Measurements from ENCODE around the gene CACNA2D3. TPM values are rescaled to one million over a fixed set of nuclear protein-coding genes. Genes with fewer than 3 reads are reported as not detected.

Gene CACNA2D3
- total RNA-seq, 2 experiments from 2014 or later, result not detected

DNA sequence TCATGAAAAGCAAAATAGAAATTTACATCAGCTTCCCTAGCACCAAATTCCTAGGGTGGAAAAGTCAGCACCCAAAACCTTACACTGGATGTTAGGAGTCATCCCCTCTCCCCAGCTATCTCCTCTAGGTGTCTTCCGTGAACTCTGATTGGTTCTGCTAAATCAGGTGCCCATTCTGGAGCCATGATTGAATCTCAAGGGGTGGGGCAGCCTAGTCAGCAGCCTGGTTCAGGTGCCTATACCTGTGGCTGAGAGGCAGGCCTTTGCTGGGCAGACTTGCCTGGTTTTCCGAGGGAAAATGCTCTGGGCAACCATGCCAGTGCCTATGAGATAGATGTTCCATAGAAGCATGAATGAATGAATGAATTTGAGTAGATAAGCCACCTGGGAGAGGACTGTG is 468.8 kb downstream of the CACNA2D3 start:
- no peaks in the 10 kb centered on the region for H4K20me1 ChIP-seq (ENCODE audit: insufficient read depth, low read length)
- no peak overlapping the region for H3K27ac ChIP-seq (ENCODE audit: low read depth, low read length, poor library complexity, severe bottlenecking)
- H3K4me1 ChIP-seq (ENCODE audit: insufficient read depth, low read length, poor library complexity, severe bottlenecking), result no peaks in the 10 kb centered on the region
- H3K4me2 ChIP-seq (ENCODE audit: low read length), result no peak overlapping the region
- no peak overlapping the region for H2AFZ ChIP-seq (ENCODE audit: low read length)
- TF ChIP-seq, protein P1, sequence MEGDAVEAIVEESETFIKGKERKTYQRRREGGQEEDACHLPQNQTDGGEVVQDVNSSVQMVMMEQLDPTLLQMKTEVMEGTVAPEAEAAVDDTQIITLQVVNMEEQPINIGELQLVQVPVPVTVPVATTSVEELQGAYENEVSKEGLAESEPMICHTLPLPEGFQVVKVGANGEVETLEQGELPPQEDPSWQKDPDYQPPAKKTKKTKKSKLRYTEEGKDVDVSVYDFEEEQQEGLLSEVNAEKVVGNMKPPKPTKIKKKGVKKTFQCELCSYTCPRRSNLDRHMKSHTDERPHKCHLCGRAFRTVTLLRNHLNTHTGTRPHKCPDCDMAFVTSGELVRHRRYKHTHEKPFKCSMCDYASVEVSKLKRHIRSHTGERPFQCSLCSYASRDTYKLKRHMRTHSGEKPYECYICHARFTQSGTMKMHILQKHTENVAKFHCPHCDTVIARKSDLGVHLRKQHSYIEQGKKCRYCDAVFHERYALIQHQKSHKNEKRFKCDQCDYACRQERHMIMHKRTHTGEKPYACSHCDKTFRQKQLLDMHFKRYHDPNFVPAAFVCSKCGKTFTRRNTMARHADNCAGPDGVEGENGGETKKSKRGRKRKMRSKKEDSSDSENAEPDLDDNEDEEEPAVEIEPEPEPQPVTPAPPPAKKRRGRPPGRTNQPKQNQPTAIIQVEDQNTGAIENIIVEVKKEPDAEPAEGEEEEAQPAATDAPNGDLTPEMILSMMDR (conservative IDR thresholded peaks at IDR 0.05; ENCODE audit: low read length), result no peak
- no peak for TF ChIP-seq EZH2phosphoT487 (IDR thresholded peaks at IDR 0.05; ENCODE audit: borderline replicate concordance, low read depth, low read length)
- no TSS peak for BruUV-seq (replicated peaks)
- ChIA-PET CTCF (ENCODE audit: unreplicated experiment) (no interaction called here), POLR2A (no interaction called here)
- H3K79me2 ChIP-seq (ENCODE audit: insufficient read depth, low read depth, low read length), result no peaks in the 10 kb centered on the region
- no peak overlapping the region for H3K4me3 ChIP-seq (ENCODE audit: low read depth, low read length, poor library complexity, severe bottlenecking)
- no peaks in the 10 kb centered on the region; the same call in 1 of the 2 replicates for H3K9me2 ChIP-seq (ENCODE audit: insufficient read depth, low read length)
- H3K36me3 ChIP-seq (ENCODE audit: insufficient read depth, low read length), result no peaks in the 10 kb centered on the region
- intact Hi-C loops (cut with micrococcal nuclease; ENCODE audit: unreplicated experiment), result no loop called here
- no peaks in the 10 kb centered on the region for H3K9me3 ChIP-seq (ENCODE audit: low read length)
- DNase-seq (ENCODE audit: low spot score), result no peak

DNA sequence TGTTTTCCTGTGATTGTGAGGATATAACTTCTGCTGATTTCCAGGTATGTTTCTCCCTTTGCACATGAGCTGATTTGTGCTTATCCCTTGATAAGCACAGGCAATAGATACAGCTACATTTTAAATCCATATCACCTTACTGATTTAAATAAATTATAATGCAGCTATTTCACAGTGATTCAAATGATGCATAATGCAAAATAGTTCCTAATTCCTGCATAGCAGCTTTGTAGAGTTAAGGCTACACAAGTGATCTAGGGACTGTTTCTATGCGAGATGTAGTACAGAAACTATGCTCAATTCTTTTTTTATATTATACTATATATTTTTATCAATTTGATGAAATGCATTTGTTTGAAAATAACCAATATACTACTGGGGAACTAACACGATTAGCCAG is 471.3 kb downstream of the CACNA2D3 start:
- no peaks in the 10 kb centered on the region for H3K9me3 ChIP-seq (ENCODE audit: low read length)
- no peak overlapping the region for H2AFZ ChIP-seq (ENCODE audit: low read length)
- TF ChIP-seq, protein P1 (conservative IDR thresholded peaks at IDR 0.05; ENCODE audit: low read length), result no peak
- TF ChIP-seq EZH2phosphoT487 (IDR thresholded peaks at IDR 0.05; ENCODE audit: borderline replicate concordance, low read depth, low read length), result no peak
- H3K9me2 ChIP-seq (ENCODE audit: insufficient read depth, low read length), result no peaks in the 10 kb centered on the region; the same call in 1 of the 2 replicates
- DNase-seq (ENCODE audit: low spot score), result no peak
- ChIA-PET POLR2A (no interaction called here), CTCF (ENCODE audit: unreplicated experiment) (no interaction called here)
- H3K4me1 ChIP-seq (ENCODE audit: insufficient read depth, low read length, poor library complexity, severe bottlenecking), result no peaks in the 10 kb centered on the region
- no peaks in the 10 kb centered on the region for H3K79me2 ChIP-seq (ENCODE audit: insufficient read depth, low read depth, low read length)
- no peak overlapping the region for H3K4me2 ChIP-seq (ENCODE audit: low read length)
- no peak overlapping the region for H3K27ac ChIP-seq (ENCODE audit: low read depth, low read length, poor library complexity, severe bottlenecking)
- intact Hi-C loops (cut with micrococcal nuclease; ENCODE audit: unreplicated experiment), result no loop called here
- no TSS peak for BruUV-seq (replicated peaks)
- no peaks in the 10 kb centered on the region for H4K20me1 ChIP-seq (ENCODE audit: insufficient read depth, low read length)
- no peak overlapping the region for H3K4me3 ChIP-seq (ENCODE audit: low read depth, low read length, poor library complexity, severe bottlenecking)
- H3K36me3 ChIP-seq (ENCODE audit: insufficient read depth, low read length), result no peaks in the 10 kb centered on the region

DNA sequence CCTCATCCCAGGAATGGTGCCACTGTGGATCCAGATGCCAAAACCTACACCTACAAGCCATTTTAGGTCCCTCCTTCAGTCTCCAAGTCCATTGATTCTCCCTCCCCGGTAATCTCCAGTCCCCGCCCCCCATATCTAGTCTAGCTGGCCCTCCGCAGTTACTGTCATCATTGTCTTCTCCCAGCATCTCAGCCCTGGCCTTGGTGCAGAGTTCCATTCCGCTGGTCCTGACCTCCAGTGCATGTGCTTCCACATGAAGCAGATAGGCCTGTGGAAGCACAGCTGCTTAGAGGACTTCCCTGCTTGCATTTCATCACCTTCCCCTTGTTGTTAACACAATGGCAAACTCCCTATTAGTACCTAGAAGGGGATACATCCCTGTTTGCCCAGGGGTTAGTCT is 473.7 kb downstream of the CACNA2D3 start:
- BruUV-seq (replicated peaks), result no TSS peak
- H4K20me1 ChIP-seq (ENCODE audit: insufficient read depth, low read length), result no peaks in the 10 kb centered on the region
- H3K36me3 ChIP-seq (ENCODE audit: insufficient read depth, low read length), result no peaks in the 10 kb centered on the region
- TF ChIP-seq, protein P1 (conservative IDR thresholded peaks at IDR 0.05; ENCODE audit: low read length), result no peak
- TF ChIP-seq EZH2phosphoT487 (IDR thresholded peaks at IDR 0.05; ENCODE audit: borderline replicate concordance, low read depth, low read length), result no peak
- no peak for DNase-seq (ENCODE audit: low spot score)
- ChIA-PET CTCF (ENCODE audit: unreplicated experiment) (no interaction called here), POLR2A (no interaction called here)
- no peak overlapping the region for H2AFZ ChIP-seq (ENCODE audit: low read length)
- no peak overlapping the region for H3K4me3 ChIP-seq (ENCODE audit: low read depth, low read length, poor library complexity, severe bottlenecking)
- no peaks in the 10 kb centered on the region for H3K9me3 ChIP-seq (ENCODE audit: low read length)
- H3K79me2 ChIP-seq (ENCODE audit: insufficient read depth, low read depth, low read length), result no peaks in the 10 kb centered on the region
- no peak overlapping the region for H3K27ac ChIP-seq (ENCODE audit: low read depth, low read length, poor library complexity, severe bottlenecking)
- H3K4me1 ChIP-seq (ENCODE audit: insufficient read depth, low read length, poor library complexity, severe bottlenecking), result no peaks in the 10 kb centered on the region
- intact Hi-C loops (cut with micrococcal nuclease; ENCODE audit: unreplicated experiment), result no loop called here
- H3K4me2 ChIP-seq (ENCODE audit: low read length), result no peak overlapping the region
- no peaks in the 10 kb centered on the region for H3K9me2 ChIP-seq (ENCODE audit: insufficient read depth, low read length)
